SK-N-SH (cell line): Measurements from ENCODE around the gene POLD3. TPM values are rescaled to one million over a fixed set of nuclear protein-coding genes. Genes with fewer than 3 reads are reported as not detected.
A peak's percentile ranks its signal among the peaks of the same experiment; 100 is the strongest.

Source experiments
- CTCF ChIA-PET: fragments of 300-600, 350-600 bp; formaldehyde crosslinking; extraction: SDS; loops from one replicate; lab custom pipeline; 2021; lab: Yijun Ruan, JAX
- POLR2A ChIA-PET: fragments of 350-600 bp; sonication (Branson Sonifier 250); formaldehyde crosslinking; extraction: SDS; loops from one replicate; lab custom pipeline; 2020; ENCODE audit warnings: antibody characterized with exemption, inconsistent platforms; lab: Yijun Ruan, JAX
- DNase-seq: peaks from one replicate; pipeline ENCODE4 v3.0.0; 2012
- H2AFZ ChIP-seq: fragments of 200-600 bp; sonication (generic); 2 replicates; pipeline ENCODE4 v1.8.1; 2016; ENCODE audit warnings: antibody characterized with exemption, mild to moderate bottlenecking, low read depth
- H3F3A ChIP-seq: fragments of 200-600 bp; sonication (generic); replicated peaks from 2 replicates; pipeline ENCODE3; 2016; ENCODE audit warnings: antibody characterized with exemption, mild to moderate bottlenecking; ENCODE audit not compliant: insufficient read depth
- H3K27ac ChIP-seq, 2 experiments: fragments of 200-500 bp in 1 of 2; fragments of 200-600 bp in 1 of 2; sonication (Bioruptor generic) in 1 of 2; sonication (generic), shearing (Covaris generic) in 1 of 2; 2 replicates each; pipeline versions ENCODE4 v1.5.1 to v1.6.1; 2014 to 2016; ENCODE audit warnings: low read depth in 2 of 2, inconsistent platforms in 1 of 2, low read length in 1 of 2, mild to moderate bottlenecking in 1 of 2, mixed read lengths in 1 of 2
- H3K27me3 ChIP-seq: fragments of 200-600 bp; sonication (generic), shearing (Covaris generic); 2 replicates; pipeline ENCODE4 v1.6.1; 2016; ENCODE audit warnings: mixed run types; ENCODE audit not compliant: insufficient read depth
- H3K36me3 ChIP-seq, 2 experiments: fragments of 200-500 bp in 1 of 2; fragments of 200-600 bp in 1 of 2; sonication (Bioruptor generic) in 1 of 2; sonication (generic) in 1 of 2; replicated peaks in 1 of 2; 2 replicates each; pipeline versions ENCODE3 to v1.5.1; 2014 to 2016; ENCODE audit warnings: low read length in 1 of 2, mild to moderate bottlenecking in 1 of 2; ENCODE audit not compliant: insufficient read depth in 2 of 2, control insufficient read depth in 1 of 2
- H3K4me1 ChIP-seq, 2 experiments: fragments of 200-500 bp in 1 of 2; fragments of 200-600 bp in 1 of 2; sonication (Bioruptor generic) in 1 of 2; sonication (generic), shearing (Covaris generic) in 1 of 2; 2 replicates each; pipeline versions ENCODE4 v1.5.1 to v1.6.1; 2014 to 2016; ENCODE audit warnings: low read depth in 1 of 2, low read length in 1 of 2, mixed run types in 1 of 2; ENCODE audit not compliant: insufficient read depth in 2 of 2, control insufficient read depth in 1 of 2
- H3K4me2 ChIP-seq: fragments of 200-600 bp; sonication (generic), shearing (Covaris generic); 2 replicates; pipeline ENCODE4 v1.6.1; 2017; ENCODE audit warnings: mixed run types
- H3K4me3 ChIP-seq, 2 experiments: fragments of 200-500 bp in 1 of 2; fragments of 200-600 bp in 1 of 2; sonication (Bioruptor generic) in 1 of 2; sonication (generic), shearing (Covaris generic) in 1 of 2; 2 replicates each; pipeline versions ENCODE4 v1.5.1 to v1.8.1; 2014 to 2016; ENCODE audit warnings: low read depth in 2 of 2, inconsistent platforms in 1 of 2, low read length in 1 of 2, mild to moderate bottlenecking in 1 of 2, mixed read lengths in 1 of 2, moderate library complexity in 1 of 2
- H3K79me2 ChIP-seq: fragments of 200-600 bp; sonication (generic); 2 replicates; pipeline ENCODE4 v1.8.1; 2017; ENCODE audit warnings: mild to moderate bottlenecking; ENCODE audit not compliant: insufficient read depth
- H3K9ac ChIP-seq: fragments of 200-600 bp; sonication (generic); 2 replicates; pipeline ENCODE4 v1.6.1; 2017; ENCODE audit warnings: mixed run types
- H3K9me2 ChIP-seq: fragments of 200-600 bp; sonication (generic); 2 replicates; pipeline ENCODE4 v1.6.1; 2017; ENCODE audit warnings: mixed run types
- H3K9me3 ChIP-seq: fragments of 200-600 bp; sonication (generic); 2 replicates; pipeline ENCODE4 v1.6.1; 2017; ENCODE audit warnings: mixed run types, mild to moderate bottlenecking, moderate library complexity
- H4K20me1 ChIP-seq: fragments of 200-600 bp; sonication (generic); 2 replicates; pipeline ENCODE4 v1.6.1; 2017; ENCODE audit warnings: mild to moderate bottlenecking, mixed run types; ENCODE audit not compliant: insufficient read depth
- CHD2 ChIP-seq: fragments of 150-350 bp; IDR thresholded peaks from 2 replicates; pipeline ENCODE4 v1.6.1; 2018; ENCODE audit warnings: low read length; ENCODE audit not compliant: partially characterized antibody
- EP300 ChIP-seq, 2 experiments: IDR thresholded peaks; 2 replicates each; pipeline versions ENCODE4 v1.4.0 to v1.6.1; 2012; ENCODE audit warnings: borderline replicate concordance in 1 of 2, low read depth in 1 of 2, low read length in 1 of 2
- FOXM1 ChIP-seq: IDR thresholded peaks from 2 replicates; pipeline ENCODE4 v1.4.0; 2012; ENCODE audit warnings: low read depth, mild to moderate bottlenecking
- GABPA ChIP-seq: IDR thresholded peaks from 2 replicates; pipeline ENCODE4 v1.4.0; 2012; ENCODE audit warnings: low read depth, mild to moderate bottlenecking
- GATA2 ChIP-seq: sonication (generic); formaldehyde crosslinking; IDR thresholded peaks from 2 replicates; pipeline ENCODE4 v1.5.0; 2020; ENCODE audit warnings: mild to moderate bottlenecking, missing genetic modification reagents
- MEF2A ChIP-seq: IDR thresholded peaks from 2 replicates; pipeline ENCODE4 v1.4.0; 2012; ENCODE audit warnings: low read depth, borderline replicate concordance
- NFIC ChIP-seq: IDR thresholded peaks from 2 replicates; pipeline ENCODE4 v1.4.0; 2012; ENCODE audit warnings: borderline replicate concordance
- NRF1 ChIP-seq: IDR thresholded peaks from 2 replicates; pipeline ENCODE4 v1.6.1; 2012; ENCODE audit warnings: low read depth, mild to moderate bottlenecking, low read length
- RAD21 ChIP-seq: IDR thresholded peaks from 2 replicates; pipeline ENCODE4 v1.6.1; 2012; ENCODE audit warnings: mild to moderate bottlenecking, low read length
- RCOR1 ChIP-seq: fragments of 150-350 bp; IDR thresholded peaks from 2 replicates; pipeline ENCODE4 v1.6.1; 2017; ENCODE audit warnings: antibody characterized with exemption, low read length
- SIN3A ChIP-seq: IDR thresholded peaks from 2 replicates; pipeline ENCODE4 v1.6.1; 2012; ENCODE audit warnings: low read depth, mild to moderate bottlenecking, low read length, moderate library complexity, borderline replicate concordance
- SMC3 ChIP-seq: IDR thresholded peaks from 2 replicates; pipeline ENCODE4 v1.6.1; 2012; ENCODE audit warnings: low read depth, low read length, improper control_type of control experiment
- TCF12 ChIP-seq: IDR thresholded peaks from 2 replicates; pipeline ENCODE4 v1.4.0; 2012
- TEAD4 ChIP-seq: IDR thresholded peaks from 2 replicates; pipeline ENCODE4 v1.4.0; 2012; ENCODE audit warnings: mild to moderate bottlenecking, borderline replicate concordance; ENCODE audit not compliant: insufficient read depth
- WGBS: methylation state at CpG from one replicate; pipeline ENCODE4 v1.1.6; 2017; ENCODE audit warnings: low lambda C conversion rate; 5-methylcytosine and 5-hydroxymethylcytosine counted together
- polyA plus RNA-seq, 3 experiments: library from polyadenylated mRNA; depleted of rRNA; stranded (reverse); fragments of >200 nt; gene quantifications; 2 replicates each; pipeline ENCODE4 v1.2.3, GENCODE V29; 2012
- TF ChIP-seq, protein P1 (sequence below): IDR thresholded peaks from 2 replicates; pipeline ENCODE4 v1.4.0; 2012; ENCODE audit warnings: low read depth
- TF ChIP-seq, protein P2 (sequence below): fragments of 200-600 bp; sonication (generic); IDR thresholded peaks from 2 replicates; pipeline ENCODE4 v1.6.1; 2017; ENCODE audit warnings: antibody characterized with exemption, mild to moderate bottlenecking, moderate library complexity
- TF ChIP-seq, protein P3 (sequence below): fragments of 150-350 bp; IDR thresholded peaks from 2 replicates; pipeline ENCODE4 v1.6.1; 2017; ENCODE audit warnings: antibody characterized with exemption, low read length, low read depth, borderline replicate concordance
- TF ChIP-seq, protein P4 (sequence below): IDR thresholded peaks from 2 replicates; pipeline ENCODE4; 2012

Gene POLD3
- polyA plus RNA-seq, 1 of the 3 experiments (the other 2 are of a cell fraction), result 7.9 TPM

DNA sequence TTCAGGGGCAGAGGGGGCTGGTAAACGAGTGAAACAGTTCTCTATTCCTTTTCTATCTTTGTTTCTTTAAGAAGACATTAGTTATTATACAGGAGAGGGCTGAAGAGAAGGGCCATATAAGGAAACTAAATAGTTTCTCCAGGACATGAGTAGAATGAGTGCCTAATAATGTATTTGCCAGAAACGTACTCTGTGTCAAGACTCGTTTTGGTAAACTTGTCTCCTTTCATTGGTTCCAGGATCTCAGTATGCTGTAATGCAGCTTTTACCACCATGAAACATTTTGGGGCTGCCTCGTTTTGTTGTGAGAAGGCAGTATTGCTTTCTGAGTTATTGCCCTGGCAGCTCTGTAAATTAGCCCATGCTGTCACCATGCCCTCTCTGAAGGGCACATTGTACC is 51.7 kb downstream of the POLD3 start:
- Histone ChIP-seq H3K27me3 (no peaks in the 10 kb centered on the region), H3K27ac (no peak overlapping the region), H3F3A (no peaks in the 10 kb centered on the region), H3K36me3 (peaks cover 19 to 23% of the 10 kb centered on the region in 2 experiments), H3K9me2 (no peaks in the 10 kb centered on the region), H3K4me1 (peaks cover 0 to 9% of the 10 kb centered on the region in 2 experiments; a peak in 2 of 4 replicates), H3K9me3 (no peaks in the 10 kb centered on the region), H2AFZ (no peak overlapping the region), H3K79me2 (no peaks in the 10 kb centered on the region), H3K9ac (no peak overlapping the region), H3K4me2 (no peak overlapping the region), H4K20me1 (no peaks in the 10 kb centered on the region), H3K4me3 (no peak overlapping the region)
- WGBS, result 87% methylated on average over 4 of the region's 4 CpGs
- TF ChIP-seq, protein P1, sequence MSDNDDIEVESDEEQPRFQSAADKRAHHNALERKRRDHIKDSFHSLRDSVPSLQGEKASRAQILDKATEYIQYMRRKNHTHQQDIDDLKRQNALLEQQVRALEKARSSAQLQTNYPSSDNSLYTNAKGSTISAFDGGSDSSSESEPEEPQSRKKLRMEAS, result no peak
- TF ChIP-seq GATA2 (CRISPR knock-in tag), result no peak
- TF ChIP-seq NFIC, result no peak
- TF ChIP-seq MEF2A, result no peak
- no peak for TF ChIP-seq GABPA
- no peak for TF ChIP-seq RCOR1
- TF ChIP-seq FOXM1, result no peak
- no peak for TF ChIP-seq RAD21
- TF ChIP-seq TCF12, result no peak
- no peak for TF ChIP-seq NRF1
- TF ChIP-seq, protein P2, sequence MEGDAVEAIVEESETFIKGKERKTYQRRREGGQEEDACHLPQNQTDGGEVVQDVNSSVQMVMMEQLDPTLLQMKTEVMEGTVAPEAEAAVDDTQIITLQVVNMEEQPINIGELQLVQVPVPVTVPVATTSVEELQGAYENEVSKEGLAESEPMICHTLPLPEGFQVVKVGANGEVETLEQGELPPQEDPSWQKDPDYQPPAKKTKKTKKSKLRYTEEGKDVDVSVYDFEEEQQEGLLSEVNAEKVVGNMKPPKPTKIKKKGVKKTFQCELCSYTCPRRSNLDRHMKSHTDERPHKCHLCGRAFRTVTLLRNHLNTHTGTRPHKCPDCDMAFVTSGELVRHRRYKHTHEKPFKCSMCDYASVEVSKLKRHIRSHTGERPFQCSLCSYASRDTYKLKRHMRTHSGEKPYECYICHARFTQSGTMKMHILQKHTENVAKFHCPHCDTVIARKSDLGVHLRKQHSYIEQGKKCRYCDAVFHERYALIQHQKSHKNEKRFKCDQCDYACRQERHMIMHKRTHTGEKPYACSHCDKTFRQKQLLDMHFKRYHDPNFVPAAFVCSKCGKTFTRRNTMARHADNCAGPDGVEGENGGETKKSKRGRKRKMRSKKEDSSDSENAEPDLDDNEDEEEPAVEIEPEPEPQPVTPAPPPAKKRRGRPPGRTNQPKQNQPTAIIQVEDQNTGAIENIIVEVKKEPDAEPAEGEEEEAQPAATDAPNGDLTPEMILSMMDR, result no peak
- TF ChIP-seq SIN3A, result no peak
- POLR2A ChIA-PET, result no interaction called here
- CTCF ChIA-PET, result interaction anchor here (1.4 kb wide), 1 partner anchor 17 kb away, joined by 3 read pairs; no protein-coding TSS in a partner anchor
- no peak for DNase-seq

DNA sequence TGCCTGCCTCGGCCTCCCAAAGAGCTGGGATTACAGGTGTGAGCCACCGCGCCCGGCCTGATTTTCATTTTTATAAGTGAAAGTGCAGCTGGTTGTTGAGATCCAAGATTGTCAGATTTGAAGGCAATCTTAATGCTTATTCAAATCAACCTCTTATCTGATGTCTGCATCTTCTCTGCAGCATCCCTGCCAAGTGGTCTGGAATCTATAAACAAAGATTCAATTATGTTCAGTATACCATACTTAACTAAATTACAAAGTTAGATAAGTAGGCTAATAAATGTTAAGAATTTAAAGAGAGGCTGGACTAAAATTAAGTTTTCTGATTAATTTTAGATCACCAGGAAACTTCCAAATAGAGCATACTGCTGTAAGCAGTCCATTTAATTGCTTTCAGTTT is 53.8 kb downstream of the POLD3 start:
- H3K27me3 ChIP-seq, result no peaks in the 10 kb centered on the region
- ChIA-PET POLR2A (no interaction called here), CTCF (interaction anchor here (1.0 to 1.5 kb wide), 4 partner anchors 11 to 80 kb away, joined by 3 to 4 read pairs (median 4); no protein-coding TSS in a partner anchor)
- H3K4me3 ChIP-seq, result no peak overlapping the region
- H3F3A ChIP-seq, result no peaks in the 10 kb centered on the region
- H2AFZ ChIP-seq, result no peak overlapping the region
- no peaks in the 10 kb centered on the region for H4K20me1 ChIP-seq
- TF ChIP-seq GATA2 (CRISPR knock-in tag) (peak; percentile 91), TEAD4 (peak; percentile 59; the same call in 1 of the 2 replicates), RAD21 (no peak), SMC3 (no peak), NFIC (peak; percentile 50; the same call in 1 of the 2 replicates), CHD2 (no peak), SIN3A (no peak), TCF12 (peak; percentile 73), EP300 (IDR thresholded peaks at IDR 0.05; ENCODE audit: borderline replicate concordance in 1 of 2, low read depth in 1 of 2, low read length in 1 of 2) (peak in 1 of 2 experiments; percentile 80; a peak in 2 of 4 replicates), RCOR1 (peak; percentile 89)
- TF ChIP-seq, protein P3, sequence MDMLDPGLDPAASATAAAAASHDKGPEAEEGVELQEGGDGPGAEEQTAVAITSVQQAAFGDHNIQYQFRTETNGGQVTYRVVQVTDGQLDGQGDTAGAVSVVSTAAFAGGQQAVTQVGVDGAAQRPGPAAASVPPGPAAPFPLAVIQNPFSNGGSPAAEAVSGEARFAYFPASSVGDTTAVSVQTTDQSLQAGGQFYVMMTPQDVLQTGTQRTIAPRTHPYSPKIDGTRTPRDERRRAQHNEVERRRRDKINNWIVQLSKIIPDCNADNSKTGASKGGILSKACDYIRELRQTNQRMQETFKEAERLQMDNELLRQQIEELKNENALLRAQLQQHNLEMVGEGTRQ, result no peak
- TF ChIP-seq, protein P4, sequence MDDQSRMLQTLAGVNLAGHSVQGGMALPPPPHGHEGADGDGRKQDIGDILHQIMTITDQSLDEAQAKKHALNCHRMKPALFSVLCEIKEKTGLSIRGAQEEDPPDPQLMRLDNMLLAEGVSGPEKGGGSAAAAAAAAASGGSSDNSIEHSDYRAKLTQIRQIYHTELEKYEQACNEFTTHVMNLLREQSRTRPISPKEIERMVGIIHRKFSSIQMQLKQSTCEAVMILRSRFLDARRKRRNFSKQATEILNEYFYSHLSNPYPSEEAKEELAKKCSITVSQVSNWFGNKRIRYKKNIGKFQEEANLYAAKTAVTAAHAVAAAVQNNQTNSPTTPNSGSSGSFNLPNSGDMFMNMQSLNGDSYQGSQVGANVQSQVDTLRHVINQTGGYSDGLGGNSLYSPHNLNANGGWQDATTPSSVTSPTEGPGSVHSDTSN, result peak; percentile 25; the same call in 1 of the 2 replicates
- peak overlapping the region; percentile 34; the same call in 1 of the 2 replicates for H3K4me2 ChIP-seq
- DNase-seq, result peak; percentile 22
- peaks cover 15% of the 10 kb centered on the region in 2 experiments for H3K36me3 ChIP-seq
- no peaks in the 10 kb centered on the region for H3K9me2 ChIP-seq
- H3K9me3 ChIP-seq, result no peaks in the 10 kb centered on the region
- no peak overlapping the region for H3K9ac ChIP-seq
- H3K79me2 ChIP-seq, result no peaks in the 10 kb centered on the region
- H3K27ac ChIP-seq, result peak overlapping the region in 1 of 2 experiments; percentile 35; a peak in 2 of 4 replicates
- peaks cover 0 to 9% of the 10 kb centered on the region in 2 experiments; a peak in 2 of 4 replicates for H3K4me1 ChIP-seq
- 72% methylated on average over 4 of the region's 4 CpGs for WGBS
